SKM-1 treated with dmso at 0.1 percent for 144 hours (cell line): Measurements from ENCODE around the gene RGS14.
A peak's percentile ranks its signal among the peaks of the same experiment; 100 is the strongest.
"Not testable (repeated sequence)": the region's sequence is repeated elsewhere in the genome, so short reads cannot be mapped to it uniquely, and the experiment has no call there.

Experiments used
- DNase-seq: peaks from one replicate; lab custom pipeline; 2025; ENCODE audit not compliant: unreplicated experiment; lab: John Stamatoyannopoulos, UW

RGS14 gene

DNA sequence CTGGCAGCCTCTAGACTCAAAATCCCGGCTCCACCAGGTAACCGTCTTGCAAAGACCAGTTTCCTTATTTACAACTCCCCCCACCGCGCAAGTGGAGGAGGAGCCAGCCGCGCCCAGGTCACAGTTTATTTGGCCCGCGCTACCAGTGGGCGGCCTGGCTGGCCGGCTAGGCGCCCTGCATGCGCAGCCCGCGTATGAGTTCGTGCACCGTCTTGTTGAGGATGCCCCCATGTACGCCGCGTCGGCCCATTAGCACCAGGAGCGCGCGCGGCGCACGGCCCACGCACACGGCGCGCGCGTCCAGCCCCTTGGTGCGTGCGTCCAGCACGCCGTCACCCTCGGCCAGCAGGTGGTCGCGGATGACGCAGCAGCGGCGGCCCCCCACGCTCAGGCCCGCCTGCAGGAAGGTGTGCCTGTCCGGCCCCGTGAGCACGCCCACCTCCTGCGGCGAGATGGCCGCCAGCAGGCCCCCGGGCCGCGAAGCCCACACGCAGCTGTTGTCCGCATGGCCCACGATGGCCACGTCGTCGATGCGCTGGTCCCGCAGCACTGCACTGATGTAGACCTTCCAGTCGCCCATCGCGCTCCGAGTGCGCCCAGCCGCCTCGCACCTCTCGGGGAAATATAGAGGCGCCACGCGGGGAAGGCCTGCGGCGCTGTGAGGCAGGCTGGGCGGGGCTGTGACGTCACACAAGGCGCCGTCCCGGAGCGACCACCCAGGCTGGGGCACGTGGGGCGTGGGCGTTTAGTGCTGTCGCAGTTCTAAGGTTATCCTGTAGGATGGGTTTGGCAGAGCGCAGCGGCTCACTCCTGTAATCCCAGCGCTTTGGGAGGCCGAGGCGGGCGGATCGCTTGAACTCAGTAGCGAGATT lies 42.5 kb downstream of the RGS14 start, which contains the start of gene PFN3:
Gene PFN3, minus strand, starts transcription at position 665 of the 872 bp plus-strand sequence. Its CDS starts 85 bp downstream, at position 580.
- DNase-seq: no peak

DNA sequence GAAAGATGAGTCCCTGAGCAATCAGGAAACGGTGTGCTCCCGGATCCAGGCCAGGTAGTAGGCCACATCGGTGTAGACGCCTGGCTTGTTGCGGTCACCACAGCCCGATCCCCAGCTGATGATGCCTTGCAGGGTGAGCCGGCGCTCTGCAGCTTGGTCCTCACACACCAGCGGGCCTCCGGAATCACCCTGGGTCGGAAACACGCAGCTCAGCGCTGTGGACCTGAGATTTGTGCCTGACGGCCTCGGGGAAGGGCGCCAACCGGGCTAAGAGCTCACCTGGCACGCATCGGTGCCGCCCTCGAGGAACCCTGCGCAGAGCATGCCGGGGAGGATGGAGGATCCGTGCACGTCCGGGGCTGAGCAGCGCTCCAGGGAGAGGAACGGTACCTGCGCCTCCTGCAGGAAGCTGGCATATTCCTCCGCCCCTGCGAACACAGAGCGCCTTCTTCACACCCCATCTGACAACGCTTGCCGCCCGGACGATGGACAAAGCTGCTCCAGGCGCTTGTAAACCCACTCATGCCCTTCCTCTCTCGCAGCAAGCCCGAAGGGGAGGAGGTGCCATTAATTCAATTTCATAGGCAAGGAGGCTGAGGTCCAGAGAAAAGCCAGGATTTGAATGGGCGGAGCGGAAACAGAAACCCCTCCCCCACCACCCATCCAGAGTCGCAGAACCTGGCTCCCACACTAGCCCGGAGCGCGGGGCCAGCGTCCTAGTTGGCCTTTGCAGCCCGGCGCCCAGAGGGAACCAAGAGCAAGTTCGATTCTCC lies 44.7 kb downstream of the RGS14 start:
- no peak for DNase-seq

DNA sequence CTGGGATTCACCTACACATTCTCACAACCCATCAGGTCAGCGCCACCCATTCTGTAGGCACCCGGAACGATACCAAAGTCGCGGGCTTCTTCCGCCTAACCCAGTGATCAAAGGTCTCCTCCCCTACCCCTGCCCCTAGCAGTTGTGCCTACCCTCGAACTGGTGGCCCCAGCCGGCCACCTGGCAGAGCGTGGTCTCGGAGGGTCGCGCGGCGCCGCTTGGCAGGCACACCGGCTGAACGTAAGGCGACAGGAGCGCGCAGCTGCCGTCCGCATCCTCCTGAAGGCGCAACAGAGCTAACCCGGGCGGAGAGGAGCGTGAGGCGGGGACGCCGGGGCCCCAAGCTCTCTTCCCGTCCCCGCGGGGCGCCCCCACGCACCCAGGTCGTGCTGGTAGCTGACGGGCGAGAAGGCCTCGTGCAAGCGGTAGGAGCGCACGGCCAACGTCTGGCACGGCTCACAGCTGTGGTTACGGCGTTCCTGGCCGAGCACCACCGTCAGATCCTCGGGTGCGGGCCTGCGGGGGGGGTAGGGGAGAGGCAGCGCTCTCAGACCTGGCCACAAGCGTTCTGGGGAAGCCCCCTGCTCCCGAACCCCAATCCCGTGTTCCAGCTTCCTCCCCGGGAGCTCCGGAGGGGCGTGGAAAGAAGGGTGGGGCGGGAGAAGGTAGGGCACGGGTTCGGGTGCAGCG lies 45.5 kb downstream of the RGS14 start:
- DNase-seq: peak; percentile 68

DNA sequence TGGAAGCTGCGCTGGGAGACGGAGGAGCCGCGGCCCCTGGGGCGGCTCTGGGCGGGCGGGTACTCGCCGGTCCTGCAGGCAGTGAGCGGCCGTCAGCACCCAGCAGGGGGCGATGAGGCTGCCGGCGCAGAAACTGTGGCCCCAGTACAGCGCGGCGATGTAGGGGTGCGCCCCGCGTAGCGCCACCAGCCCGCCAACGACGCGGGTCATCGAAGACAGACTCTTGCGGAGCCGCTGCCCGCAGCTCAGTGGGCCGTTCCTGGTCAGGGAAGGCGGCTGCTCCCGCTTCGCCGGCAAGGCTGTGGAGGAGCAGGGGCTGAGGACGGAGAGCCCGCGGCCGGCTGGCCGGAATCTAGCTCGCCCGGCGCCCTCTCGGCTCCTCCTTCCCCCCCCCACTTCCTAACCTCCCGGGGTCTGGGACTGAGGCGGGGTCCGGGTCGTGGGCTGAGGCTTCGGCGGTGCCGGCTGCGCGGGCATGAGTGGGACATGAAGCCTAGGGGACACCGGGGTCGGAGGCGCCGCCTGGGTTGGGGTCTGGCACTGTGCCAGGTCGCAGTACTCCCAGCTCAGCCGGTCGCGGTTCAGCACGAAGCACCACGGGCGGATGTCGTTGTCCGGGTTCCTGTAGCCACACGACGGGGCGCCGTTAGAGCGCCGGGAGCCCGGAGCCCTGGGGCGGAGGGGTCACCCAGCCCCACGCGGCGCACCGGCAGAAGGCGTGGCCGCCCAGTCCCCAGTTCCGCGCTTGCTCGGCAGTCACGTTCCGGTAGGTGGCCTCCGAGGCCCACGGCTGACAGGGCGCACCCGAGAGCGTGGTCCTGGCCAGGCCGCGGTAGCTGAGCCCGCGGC lies 46.3 kb downstream of the RGS14 start:
- peak; percentile 69 for DNase-seq

DNA sequence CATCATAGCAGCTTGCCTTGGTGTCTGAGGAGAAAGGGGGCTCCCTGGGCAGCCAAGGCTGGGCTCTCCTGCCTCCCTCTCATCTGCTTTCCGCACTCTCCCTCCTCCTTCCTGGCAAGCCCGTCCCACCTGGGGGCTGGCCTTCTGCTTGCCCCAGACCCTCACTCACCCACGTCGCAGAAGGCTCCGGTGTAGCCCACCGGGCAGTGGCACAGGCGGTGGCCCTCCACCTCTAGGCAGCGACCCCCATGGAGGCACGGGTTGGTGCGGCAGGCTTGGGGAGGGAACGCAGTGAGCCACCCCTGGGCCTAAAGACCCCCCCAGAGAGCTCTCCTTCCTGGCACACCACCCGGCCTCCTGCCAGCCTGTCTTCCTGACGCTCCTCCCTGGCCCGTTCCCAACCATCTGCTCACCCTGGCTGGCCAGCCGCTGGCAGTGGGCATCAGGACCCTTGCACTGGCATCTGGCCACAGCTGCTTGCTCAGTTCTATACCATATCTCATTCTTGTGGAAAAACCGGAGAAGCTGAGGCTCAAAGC lies 47.0 kb downstream of the RGS14 start:
- no peak for DNase-seq

DNA sequence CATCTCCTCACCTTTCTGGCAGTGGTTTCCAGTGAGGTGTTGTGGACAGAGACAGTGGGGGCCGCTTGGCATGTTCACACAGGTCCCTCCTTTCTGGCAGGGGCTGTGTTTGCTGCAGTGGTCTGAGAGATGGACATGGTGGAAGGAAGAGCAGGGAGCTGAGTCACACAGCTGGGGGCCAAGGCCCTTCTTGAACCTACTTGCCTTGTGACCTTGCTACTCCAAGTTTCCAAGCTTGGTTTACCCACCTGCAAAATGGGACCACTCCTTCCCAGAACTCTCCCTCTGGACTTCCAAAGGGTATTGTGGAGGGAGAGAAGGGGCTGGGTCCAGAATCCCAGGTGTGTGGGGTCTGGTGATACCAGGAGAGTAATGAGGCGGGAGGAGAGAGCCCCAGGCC lies 47.6 kb downstream of the RGS14 start:
- no peak for DNase-seq

DNA sequence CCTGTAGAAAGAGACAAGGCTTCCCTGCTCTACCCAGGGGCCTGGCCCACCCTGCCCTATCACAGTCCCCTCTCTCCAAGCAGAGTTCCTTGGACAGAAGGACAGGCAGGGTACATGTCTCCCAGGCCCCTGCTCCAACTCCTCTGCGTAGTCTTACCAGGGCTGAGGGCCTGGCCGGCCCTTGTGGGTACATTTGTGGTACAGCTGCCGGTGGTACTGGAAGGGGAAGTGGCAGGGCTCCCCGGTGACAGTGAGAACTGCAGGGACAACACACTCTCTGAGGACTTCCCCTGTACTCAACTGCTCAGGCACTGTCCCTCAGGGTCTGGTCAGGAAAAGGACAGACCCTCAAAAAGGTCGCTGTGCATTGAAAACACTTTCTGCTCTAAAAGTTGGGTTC lies 48.1 kb downstream of the RGS14 start:
- DNase-seq: peak; percentile 54

DNA sequence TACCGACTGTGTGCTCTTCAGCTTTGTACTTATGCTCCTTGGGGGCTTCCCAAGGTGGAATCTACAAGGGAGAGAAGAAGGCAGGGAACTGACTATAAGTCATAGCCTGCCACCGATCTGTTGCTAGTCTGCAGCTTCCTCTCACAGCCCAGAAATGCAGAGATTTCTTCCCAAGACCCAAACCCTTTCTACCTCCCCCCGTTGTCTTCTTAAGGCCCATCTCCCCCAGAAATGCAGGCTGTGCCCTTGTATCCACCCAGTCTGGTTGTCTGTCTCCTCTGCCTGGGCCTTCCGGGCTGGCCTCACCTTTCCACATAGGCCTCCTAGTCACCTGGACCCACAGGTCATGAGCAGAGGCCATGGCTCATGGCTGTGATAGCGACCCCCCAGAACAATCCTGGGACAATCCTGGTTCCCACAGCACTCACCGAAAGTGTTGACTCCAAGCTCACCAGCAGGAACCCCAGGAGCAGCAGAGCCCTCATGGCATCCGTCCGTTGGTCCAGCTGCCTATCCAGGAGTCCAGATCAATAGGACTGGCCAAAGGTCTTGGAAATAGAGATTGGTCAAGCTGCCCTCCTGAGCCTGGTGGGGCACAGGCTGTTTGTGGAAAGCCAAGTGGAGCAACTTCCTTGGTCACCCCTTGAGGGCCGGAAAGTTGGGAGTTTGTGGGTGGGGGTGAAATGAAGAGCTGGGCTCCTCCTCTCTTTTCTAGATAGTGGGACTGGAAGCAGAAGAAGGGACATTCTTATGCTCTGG lies 51.5 kb downstream of the RGS14 start, which contains the start of gene F12:
Gene F12, minus strand, starts transcription at position 522 of the 759 bp plus-strand sequence. Its CDS starts 37 bp downstream, at position 485.
- no peak for DNase-seq

DNA sequence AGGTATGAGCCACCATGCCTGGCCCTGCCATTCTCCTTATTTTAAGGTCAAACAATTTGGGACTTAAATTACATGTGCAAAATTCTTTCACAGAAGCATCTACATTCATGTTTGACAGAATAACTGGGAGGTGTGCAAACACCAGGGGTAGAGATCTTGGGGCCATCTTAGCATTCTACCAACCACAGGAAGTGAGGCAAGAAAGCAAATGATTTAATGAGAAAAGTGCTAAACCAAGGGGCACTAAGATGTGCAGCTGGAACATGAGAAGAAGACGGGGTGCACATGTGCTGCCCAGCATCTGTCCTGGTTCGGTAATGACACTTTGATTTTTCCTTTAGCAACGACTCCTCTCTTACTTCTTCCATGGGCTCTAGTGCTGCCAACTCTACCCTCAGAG lies 52.9 kb downstream of the RGS14 start:
- DNase-seq: no peak

DNA sequence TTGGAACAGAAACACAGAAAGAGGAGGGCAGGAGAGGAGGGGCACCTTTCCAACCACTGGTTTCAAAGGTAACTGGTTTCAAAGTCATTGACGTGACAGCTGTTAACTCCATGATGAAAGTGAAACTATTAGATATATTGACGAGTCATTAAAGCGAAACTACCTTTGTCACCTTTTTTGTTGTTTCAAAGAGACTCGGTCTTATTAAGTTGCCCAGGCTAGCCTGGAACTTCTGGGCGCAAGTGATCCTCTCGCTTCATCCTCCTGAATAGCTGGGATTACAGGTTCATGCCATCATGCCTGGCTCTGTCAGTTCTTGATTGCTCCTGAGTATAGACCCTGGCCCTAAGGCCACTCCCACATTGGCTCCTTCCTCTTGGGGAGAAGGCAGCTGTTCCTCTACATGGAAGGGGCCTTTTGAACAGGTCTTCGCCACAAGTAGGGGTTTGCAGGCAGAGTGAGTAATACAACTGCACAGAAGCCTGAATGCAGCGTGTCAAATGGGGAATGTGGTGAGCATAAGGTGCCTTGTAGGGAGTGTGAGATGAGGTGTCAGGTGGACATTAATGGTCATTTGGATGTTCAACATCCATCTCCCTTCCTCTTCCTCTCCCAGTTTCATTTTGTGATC lies 55.0 kb downstream of the RGS14 start:
- no peak for DNase-seq

DNA sequence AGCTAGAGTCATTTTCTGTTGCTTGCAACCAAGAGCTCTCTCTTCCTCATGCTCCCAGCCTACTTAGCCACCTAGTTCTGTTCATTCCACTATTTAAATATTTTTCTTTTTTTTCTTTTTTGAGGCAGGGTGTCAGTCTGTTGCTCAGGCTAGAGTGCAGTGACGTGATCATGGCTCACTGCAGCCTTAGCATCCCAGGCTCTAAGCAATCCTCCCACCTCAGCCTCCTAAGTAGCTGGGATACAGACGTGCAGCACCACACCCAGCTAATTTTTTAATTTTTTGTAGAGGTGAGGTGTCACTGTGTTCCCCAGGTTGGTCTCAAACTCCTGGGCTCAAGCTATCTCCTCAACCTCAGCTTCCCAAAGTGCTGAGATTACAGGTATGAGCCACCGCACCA lies 56.8 kb downstream of the RGS14 start:
- DNase-seq: no peak

DNA sequence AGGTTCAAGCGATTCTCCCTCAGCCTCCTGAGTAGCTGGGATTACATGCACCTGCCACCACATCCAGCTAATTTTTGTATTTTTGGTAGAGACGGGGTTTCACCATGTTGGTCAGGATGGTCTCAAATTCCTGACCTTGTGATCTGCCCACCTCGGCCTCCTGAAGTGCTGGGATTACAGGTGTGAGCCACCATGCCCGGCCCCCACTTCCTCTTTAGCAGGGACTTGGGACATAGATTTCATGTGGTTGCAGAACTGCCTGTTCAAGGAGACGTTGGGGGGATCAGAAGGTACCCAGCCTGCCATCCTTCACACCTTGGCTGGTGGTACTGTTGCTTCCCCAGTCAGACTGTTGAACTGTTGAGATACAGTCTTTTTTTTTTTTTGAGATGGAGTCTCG lies 59.4 kb downstream of the RGS14 start:
- DNase-seq: not testable (repeated sequence)

DNA sequence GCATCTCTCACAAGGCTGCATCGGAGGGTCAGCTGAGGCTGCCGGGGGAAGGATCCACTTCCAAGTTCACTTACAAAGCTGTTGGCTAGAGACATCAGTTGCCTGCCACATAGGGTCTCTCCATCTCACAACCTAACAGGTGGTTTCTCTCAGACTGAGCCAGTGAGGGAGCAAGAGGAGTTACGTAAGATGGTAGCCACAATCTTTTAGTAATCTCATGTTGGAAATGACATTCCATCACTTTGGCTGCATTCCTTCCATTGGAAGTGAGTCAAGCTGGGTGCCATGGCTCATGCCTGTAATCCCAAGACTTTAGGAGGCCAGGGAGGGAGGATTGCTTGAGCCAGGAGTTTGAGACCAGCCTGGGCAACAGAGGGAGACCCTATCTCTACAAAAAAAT lies 61.3 kb downstream of the RGS14 start:
- no peak for DNase-seq

DNA sequence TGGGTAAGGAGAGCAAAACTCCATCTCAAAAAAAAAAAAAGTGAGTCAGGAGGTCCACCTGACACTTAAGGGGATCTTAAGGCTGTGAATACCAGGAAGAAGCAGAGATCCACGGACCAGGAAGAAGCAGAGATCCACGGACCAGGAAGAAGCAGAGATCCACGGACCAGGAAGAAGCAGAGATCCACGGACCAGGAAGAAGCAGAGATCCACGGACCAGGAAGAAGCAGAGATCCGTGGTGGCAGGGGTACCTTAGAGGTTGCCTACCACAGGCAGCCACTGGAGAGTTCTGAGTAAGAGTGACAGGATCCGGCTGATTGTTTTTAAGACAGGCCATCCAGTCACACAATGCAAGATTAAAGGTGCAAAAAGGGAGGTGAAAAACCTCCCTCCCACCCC lies 62.7 kb downstream of the RGS14 start:
- DNase-seq: not testable (repeated sequence)

DNA sequence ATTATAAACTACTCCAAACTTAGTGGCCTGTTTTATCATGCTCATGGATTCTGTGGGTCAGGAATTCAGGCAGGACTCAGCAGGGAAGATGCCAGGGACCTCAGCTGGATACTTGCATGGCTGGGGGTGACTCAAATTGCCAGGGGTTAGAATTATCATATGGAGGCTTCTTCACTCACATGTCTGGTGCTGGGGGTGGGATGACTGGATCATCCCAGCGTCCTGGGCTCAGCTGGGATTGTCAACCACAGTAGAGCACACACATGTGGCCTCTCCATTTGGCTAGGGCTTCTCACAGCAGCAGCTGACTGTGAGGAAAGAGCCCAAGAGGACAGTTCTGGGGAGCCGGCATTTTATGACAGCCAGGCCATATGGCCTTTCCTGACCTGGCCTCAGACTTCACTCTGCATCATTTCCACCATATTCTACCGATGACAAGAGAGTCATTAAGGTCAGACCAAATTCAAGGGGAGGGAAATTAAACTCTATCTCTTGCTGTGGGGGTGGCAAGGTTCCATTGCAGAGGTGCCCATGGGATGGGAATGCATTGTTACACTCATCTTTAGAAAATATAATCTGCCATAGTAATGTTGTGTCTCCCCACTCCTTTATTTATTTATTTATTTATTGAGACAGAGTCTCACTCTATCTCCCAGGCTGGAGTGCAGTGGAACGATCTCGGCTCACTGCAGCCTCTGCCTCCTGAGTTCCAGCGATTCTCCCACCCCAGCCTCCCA lies 63.5 kb downstream of the RGS14 start:
- DNase-seq: no peak
